RWPE2 (cell line): ENCODE results near the gene GRK3.
"Not testable (repeated sequence)": the region's sequence is repeated elsewhere in the genome, so short reads cannot be mapped to it uniquely, and the experiment has no call there.

Experiments used
- ATAC-seq: fragments of 200-7000 bp; cut with Tn5 transposase; 3 replicates; pipeline ENCODE4 v1.9.1; 2021; ENCODE audit warnings: low read depth
- DNase-seq: peaks from one replicate; pipeline ENCODE4 v3.0.0-alpha.2; 2020; ENCODE audit warnings: low spot score
- H3K27ac ChIP-seq: fragments of 450-650 bp; 2 replicates; pipeline ENCODE4 v1.5.1; 2017; ENCODE audit warnings: mild to moderate bottlenecking; ENCODE audit not compliant: poor library complexity, severe bottlenecking
- H3K27me3 ChIP-seq: fragments of 250-450 bp; sonication (Bioruptor Pico); 2 replicates; pipeline ENCODE4 v1.5.1; 2021; ENCODE audit warnings: mild to moderate bottlenecking, moderate library complexity; ENCODE audit not compliant: insufficient read depth, poor library complexity, severe bottlenecking
- H3K36me3 ChIP-seq: fragments of 250-450 bp; sonication (Bioruptor Pico); 2 replicates; pipeline ENCODE4 v1.5.1; 2020; ENCODE audit warnings: low read depth, mild to moderate bottlenecking, moderate library complexity
- H3K4me1 ChIP-seq: fragments of 250-450 bp; sonication (Bioruptor Pico); 2 replicates; pipeline ENCODE4 v1.5.1; 2021; ENCODE audit warnings: mild to moderate bottlenecking, moderate library complexity; ENCODE audit not compliant: insufficient read depth, poor library complexity, severe bottlenecking
- H3K4me3 ChIP-seq: fragments of 250-450 bp; sonication (Bioruptor Pico); 2 replicates; pipeline ENCODE4 v1.5.1; 2021; ENCODE audit warnings: mild to moderate bottlenecking, moderate library complexity; ENCODE audit not compliant: severe bottlenecking
- H3K9me3 ChIP-seq: fragments of 250-450 bp; sonication (Bioruptor Pico); 2 replicates; pipeline ENCODE4 v1.5.1; 2021; ENCODE audit warnings: mild to moderate bottlenecking, moderate library complexity; ENCODE audit not compliant: severe bottlenecking
- TF ChIP-seq, protein P1 (sequence below): fragments of 450-650 bp; IDR thresholded peaks from one replicate; pipeline ENCODE4 v1.5.1; 2017; ENCODE audit warnings: mild to moderate bottlenecking, moderate library complexity; ENCODE audit not compliant: poor library complexity, severe bottlenecking

GRK3 gene

DNA sequence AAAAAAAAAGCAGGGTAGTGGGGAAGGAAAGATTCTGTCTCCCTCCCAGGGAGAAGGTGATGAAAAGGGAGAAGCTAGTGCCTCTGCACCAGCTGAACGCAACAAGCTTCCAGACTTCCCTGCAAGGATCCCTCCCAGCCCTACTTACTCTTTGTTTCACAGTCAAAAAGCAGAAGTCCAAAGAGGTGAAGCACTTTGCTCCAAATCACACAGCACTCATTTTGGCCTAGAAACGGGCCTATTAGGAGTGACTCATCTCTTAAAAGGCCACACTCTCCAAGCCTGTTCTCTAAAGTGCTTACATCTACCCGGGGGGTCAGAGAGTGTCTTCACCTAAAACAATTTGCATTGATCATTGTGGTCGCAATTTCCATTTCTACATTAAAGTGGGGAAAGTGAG, 17.7 kb upstream of the GRK3 start:
- H3K27me3 ChIP-seq: peaks cover 2% of the 10 kb centered on the region
- no peaks in the 10 kb centered on the region for H3K36me3 ChIP-seq
- no peak overlapping the region for H3K4me3 ChIP-seq
- ATAC-seq (no peak), DNase-seq (no peak)
- no peaks in the 10 kb centered on the region for H3K9me3 ChIP-seq
- no peaks in the 10 kb centered on the region for H3K4me1 ChIP-seq
- TF ChIP-seq, protein P1, sequence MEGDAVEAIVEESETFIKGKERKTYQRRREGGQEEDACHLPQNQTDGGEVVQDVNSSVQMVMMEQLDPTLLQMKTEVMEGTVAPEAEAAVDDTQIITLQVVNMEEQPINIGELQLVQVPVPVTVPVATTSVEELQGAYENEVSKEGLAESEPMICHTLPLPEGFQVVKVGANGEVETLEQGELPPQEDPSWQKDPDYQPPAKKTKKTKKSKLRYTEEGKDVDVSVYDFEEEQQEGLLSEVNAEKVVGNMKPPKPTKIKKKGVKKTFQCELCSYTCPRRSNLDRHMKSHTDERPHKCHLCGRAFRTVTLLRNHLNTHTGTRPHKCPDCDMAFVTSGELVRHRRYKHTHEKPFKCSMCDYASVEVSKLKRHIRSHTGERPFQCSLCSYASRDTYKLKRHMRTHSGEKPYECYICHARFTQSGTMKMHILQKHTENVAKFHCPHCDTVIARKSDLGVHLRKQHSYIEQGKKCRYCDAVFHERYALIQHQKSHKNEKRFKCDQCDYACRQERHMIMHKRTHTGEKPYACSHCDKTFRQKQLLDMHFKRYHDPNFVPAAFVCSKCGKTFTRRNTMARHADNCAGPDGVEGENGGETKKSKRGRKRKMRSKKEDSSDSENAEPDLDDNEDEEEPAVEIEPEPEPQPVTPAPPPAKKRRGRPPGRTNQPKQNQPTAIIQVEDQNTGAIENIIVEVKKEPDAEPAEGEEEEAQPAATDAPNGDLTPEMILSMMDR: no peak
- H3K27ac ChIP-seq: no peak overlapping the region

DNA sequence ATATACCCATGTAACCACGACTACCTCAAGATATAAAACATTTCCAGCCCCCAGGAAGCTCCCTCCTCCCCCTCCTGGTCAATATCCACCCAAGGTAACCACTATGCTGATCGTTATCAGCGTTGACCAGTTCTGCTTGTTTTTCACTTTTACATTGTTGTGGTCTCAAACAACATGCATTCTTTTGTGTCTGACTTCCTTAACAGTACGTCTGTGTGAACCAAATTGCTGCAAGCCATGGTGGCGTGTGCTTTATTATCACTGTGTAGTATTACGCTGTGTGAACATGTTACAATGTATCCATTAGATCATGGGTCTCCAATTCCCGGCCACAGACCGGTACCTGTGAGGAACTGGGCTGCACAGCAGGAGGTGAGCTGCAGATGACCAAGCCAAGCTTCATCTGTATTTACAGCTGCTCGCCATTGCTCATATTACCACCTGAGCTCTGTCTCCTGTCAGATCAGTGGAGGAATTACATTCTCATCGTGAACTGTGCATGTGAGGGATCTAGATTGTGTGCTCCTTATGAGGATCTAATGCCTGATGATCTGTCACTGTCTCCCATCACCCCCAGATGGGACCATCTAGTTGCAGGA, 15.5 kb upstream of the GRK3 start:
- peaks cover 2% of the 10 kb centered on the region for H3K4me1 ChIP-seq
- DNase-seq (no peak), ATAC-seq (no peak)
- no peaks in the 10 kb centered on the region for H3K9me3 ChIP-seq
- H3K4me3 ChIP-seq: no peak overlapping the region
- no peak overlapping the region for H3K27ac ChIP-seq
- TF ChIP-seq, protein P1: no peak
- H3K36me3 ChIP-seq: no peaks in the 10 kb centered on the region
- H3K27me3 ChIP-seq: peaks cover 2% of the 10 kb centered on the region

DNA sequence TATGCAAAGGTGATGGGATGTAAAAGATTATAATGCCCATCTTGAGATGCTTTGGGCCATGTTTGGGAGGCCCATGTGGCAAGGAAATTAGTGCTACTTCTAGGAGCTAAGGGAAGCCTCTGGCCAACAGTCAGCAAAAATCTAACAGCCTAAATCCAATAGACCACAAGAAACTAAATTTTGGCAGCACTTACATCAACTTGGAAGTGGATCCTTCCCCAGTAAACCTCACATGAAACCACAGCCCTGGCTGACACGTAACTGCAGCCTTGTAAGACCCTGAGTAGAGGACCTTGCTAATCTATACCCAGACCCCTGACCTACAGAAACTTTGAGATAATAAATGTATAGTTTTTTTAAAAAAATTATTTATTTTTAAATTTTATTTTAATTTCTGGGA, 13.1 kb upstream of the GRK3 start:
- no peaks in the 10 kb centered on the region for H3K36me3 ChIP-seq
- H3K4me1 ChIP-seq: peaks cover 2% of the 10 kb centered on the region
- no peak for DNase-seq
- TF ChIP-seq, protein P1: no peak
- no peaks in the 10 kb centered on the region for H3K9me3 ChIP-seq
- ATAC-seq: no peak
- no peak overlapping the region for H3K27ac ChIP-seq
- H3K27me3 ChIP-seq: peaks cover 2% of the 10 kb centered on the region
- H3K4me3 ChIP-seq: no peak overlapping the region

DNA sequence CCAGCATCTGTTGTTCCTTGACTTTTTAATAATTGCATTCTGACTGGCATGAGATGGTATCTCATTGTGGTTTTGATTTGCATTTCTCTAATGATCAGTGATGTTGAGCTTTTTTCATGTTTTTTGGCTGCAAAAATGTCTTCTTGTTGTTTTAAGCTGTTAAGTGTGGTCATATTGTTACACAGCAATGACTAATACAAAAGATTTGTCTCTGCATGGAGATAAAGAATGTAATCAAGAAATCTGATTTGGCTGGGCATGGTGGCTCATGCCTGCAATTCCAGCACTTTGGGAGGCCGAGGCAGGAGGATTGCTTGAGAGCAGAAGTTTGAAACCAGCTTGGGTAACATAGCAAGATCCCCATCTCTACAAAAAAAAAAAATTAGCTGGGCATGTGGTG, 12.1 kb upstream of the GRK3 start:
- not testable (repeated sequence) for H3K27ac ChIP-seq, H3K4me3 ChIP-seq, H3K27me3 ChIP-seq, H3K36me3 ChIP-seq, H3K9me3 ChIP-seq, DNase-seq, H3K4me1 ChIP-seq
- ATAC-seq: peak; percentile 58; the same call in 2 of the 3 replicates

DNA sequence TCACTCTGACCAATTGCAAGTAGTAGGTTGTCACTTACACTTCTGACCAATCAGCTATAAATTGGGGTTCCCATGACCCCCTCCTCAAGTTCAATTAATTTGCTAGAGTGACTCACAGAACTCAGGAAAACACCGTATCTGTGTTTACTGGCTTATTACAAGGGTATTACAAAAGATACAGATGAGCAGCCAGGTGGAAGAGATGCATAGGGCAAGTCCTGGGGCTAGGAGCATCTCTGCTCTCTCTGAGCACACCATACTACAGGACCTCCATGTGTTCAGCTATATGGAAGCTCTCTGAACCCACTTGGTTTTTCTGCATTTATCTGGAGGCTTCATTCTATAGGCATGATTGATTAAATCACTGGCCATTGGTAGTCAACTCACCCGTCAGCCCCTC, 11.3 kb upstream of the GRK3 start:
- TF ChIP-seq, protein P1: no peak
- Histone ChIP-seq H3K4me1 (peaks cover 2% of the 10 kb centered on the region), H3K27me3 (no peaks in the 10 kb centered on the region), H3K9me3 (no peaks in the 10 kb centered on the region), H3K36me3 (no peaks in the 10 kb centered on the region), H3K4me3 (no peak overlapping the region), H3K27ac (no peak overlapping the region)
- DNase-seq: no peak
- no peak for ATAC-seq
